Neural progenitor cell (in vitro differentiated cells): ENCODE measurements around the gene CISD1. TPM values are rescaled to one million over a fixed set of nuclear protein-coding genes. Genes with fewer than 3 reads are reported as not detected.

ENCODE experiments used
- DNase-seq: peaks from one replicate; pipeline ENCODE4 v3.0.0-alpha.2; 2016; ENCODE audit warnings: low spot score
- H2AFZ ChIP-seq: fragments of 200-600 bp; sonication (generic); replicated peaks from 2 replicates; pipeline ENCODE4 v1.6.1; 2016; ENCODE audit warnings: antibody characterized with exemption
- H3F3A ChIP-seq: fragments of 200-600 bp; sonication (generic); 2 replicates; pipeline ENCODE4 v1.6.1; 2016; ENCODE audit warnings: antibody characterized with exemption, low read depth
- H3K27ac ChIP-seq: fragments of 200-600 bp; sonication (generic); 2 replicates; pipeline ENCODE4 v1.5.1; 2016; ENCODE audit warnings: mild to moderate bottlenecking
- H3K27me3 ChIP-seq: fragments of 200-600 bp; sonication (generic); 2 replicates; pipeline ENCODE4 v1.6.1; 2016; ENCODE audit warnings: mild to moderate bottlenecking, moderate library complexity
- H3K36me3 ChIP-seq: fragments of 200-600 bp; sonication (generic); 2 replicates; pipeline ENCODE4 v1.5.1; 2016
- H3K4me1 ChIP-seq: fragments of 200-600 bp; sonication (generic); 2 replicates; pipeline ENCODE4 v1.6.1; 2016; ENCODE audit warnings: mixed run types
- H3K4me2 ChIP-seq: fragments of 200-600 bp; sonication (generic); 2 replicates; pipeline ENCODE4 v1.6.1; 2016
- H3K4me3 ChIP-seq: fragments of 200-600 bp; sonication (generic); 2 replicates; pipeline ENCODE4 v1.5.1; 2016
- H3K79me2 ChIP-seq: fragments of 200-600 bp; sonication (generic); 2 replicates; pipeline ENCODE4 v1.6.1; 2016; ENCODE audit warnings: low read depth
- H3K9ac ChIP-seq: fragments of 200-600 bp; sonication (generic); 2 replicates; pipeline ENCODE4 v1.6.1; 2016
- H3K9me3 ChIP-seq: fragments of 200-600 bp; sonication (generic); 2 replicates; pipeline ENCODE4 v1.5.1; 2016; ENCODE audit warnings: low read depth
- H4K20me1 ChIP-seq: fragments of 200-600 bp; sonication (generic); 2 replicates; pipeline ENCODE4 v1.6.1; 2016; ENCODE audit warnings: low read depth
- H3K27ac Mint-ChIP-seq: 3 replicates; pipeline ENCODE4 v1.8.0; 2021; ENCODE audit warnings: mixed read lengths
- H3K27me3 Mint-ChIP-seq: 2 replicates; pipeline ENCODE4 v1.8.0; 2022; ENCODE audit warnings: low read depth, mild to moderate bottlenecking, inconsistent platforms, moderate library complexity, mixed read lengths; ENCODE audit not compliant: insufficient read depth
- H3K36me3 Mint-ChIP-seq: 3 replicates; pipeline ENCODE4 v1.8.0; 2021; ENCODE audit warnings: mixed read lengths
- H3K4me1 Mint-ChIP-seq: 3 replicates; pipeline ENCODE4 v1.8.0; 2021; ENCODE audit warnings: mixed read lengths
- H3K4me3 Mint-ChIP-seq: 3 replicates; pipeline ENCODE4 v1.8.0; 2021; ENCODE audit warnings: mild to moderate bottlenecking, moderate library complexity, mixed read lengths
- H3K9me3 Mint-ChIP-seq: 3 replicates; pipeline ENCODE4 v1.8.0; 2020; ENCODE audit warnings: mixed read lengths
- EZH2 ChIP-seq: fragments of 200-600 bp; sonication (generic); IDR thresholded peaks from 2 replicates; pipeline ENCODE4 v1.6.1; 2017; ENCODE audit warnings: antibody characterized with exemption, mild to moderate bottlenecking, moderate library complexity
- EZH2phosphoT487 ChIP-seq: fragments of 200-600 bp; sonication (generic); IDR thresholded peaks from 2 replicates; pipeline ENCODE4 v1.6.1; 2017; ENCODE audit warnings: antibody characterized with exemption
- total RNA-seq: library from RNA; depleted of rRNA; stranded (reverse); fragments of >200 nt; gene quantifications from 2 replicates; pipeline ENCODE4 v1.2.3, GENCODE V29; 2015; ENCODE audit warnings: low replicate concordance
- TF ChIP-seq, protein P1 (sequence below): fragments of 200-600 bp; sonication (generic); IDR thresholded peaks from 2 replicates; pipeline ENCODE4 v1.5.1; 2017; ENCODE audit warnings: antibody characterized with exemption, mild to moderate bottlenecking

CISD1 gene
- total RNA-seq, 1 donor from 2014 or later, result 27.6 TPM

DNA sequence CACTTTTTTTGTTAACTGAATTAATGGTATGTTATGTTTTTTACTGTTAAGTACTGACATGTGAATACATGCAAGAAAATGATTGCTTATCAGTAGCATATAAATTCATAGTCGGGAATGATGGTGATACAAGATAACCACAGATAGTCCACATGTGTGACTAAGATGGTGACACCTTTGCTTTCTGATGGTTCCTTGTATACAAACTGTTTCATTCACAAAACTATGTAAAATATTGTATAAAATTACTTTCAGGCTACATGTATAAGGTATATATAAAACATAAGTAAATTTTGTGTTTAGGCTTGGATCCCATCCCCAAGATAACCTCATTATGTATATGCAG, 10.0 kb downstream of the CISD1 start:
- no peak overlapping the region for H2AFZ ChIP-seq
- no peaks in the 10 kb centered on the region for H3K9me3 ChIP-seq
- H3K27ac Mint-ChIP-seq, result no peak overlapping the region
- TF ChIP-seq EZH2phosphoT487, result no peak
- TF ChIP-seq, protein P1, sequence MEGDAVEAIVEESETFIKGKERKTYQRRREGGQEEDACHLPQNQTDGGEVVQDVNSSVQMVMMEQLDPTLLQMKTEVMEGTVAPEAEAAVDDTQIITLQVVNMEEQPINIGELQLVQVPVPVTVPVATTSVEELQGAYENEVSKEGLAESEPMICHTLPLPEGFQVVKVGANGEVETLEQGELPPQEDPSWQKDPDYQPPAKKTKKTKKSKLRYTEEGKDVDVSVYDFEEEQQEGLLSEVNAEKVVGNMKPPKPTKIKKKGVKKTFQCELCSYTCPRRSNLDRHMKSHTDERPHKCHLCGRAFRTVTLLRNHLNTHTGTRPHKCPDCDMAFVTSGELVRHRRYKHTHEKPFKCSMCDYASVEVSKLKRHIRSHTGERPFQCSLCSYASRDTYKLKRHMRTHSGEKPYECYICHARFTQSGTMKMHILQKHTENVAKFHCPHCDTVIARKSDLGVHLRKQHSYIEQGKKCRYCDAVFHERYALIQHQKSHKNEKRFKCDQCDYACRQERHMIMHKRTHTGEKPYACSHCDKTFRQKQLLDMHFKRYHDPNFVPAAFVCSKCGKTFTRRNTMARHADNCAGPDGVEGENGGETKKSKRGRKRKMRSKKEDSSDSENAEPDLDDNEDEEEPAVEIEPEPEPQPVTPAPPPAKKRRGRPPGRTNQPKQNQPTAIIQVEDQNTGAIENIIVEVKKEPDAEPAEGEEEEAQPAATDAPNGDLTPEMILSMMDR, result no peak
- TF ChIP-seq EZH2, result no peak
- H3K4me3 ChIP-seq, result no peak overlapping the region
- H3K4me1 Mint-ChIP-seq, result peaks cover 9% of the 10 kb centered on the region
- H3K27ac ChIP-seq, result no peak overlapping the region
- peaks cover 6% of the 10 kb centered on the region for H3K4me1 ChIP-seq
- no peaks in the 10 kb centered on the region for H3K36me3 ChIP-seq
- H4K20me1 ChIP-seq, result no peaks in the 10 kb centered on the region
- H3F3A ChIP-seq, result no peaks in the 10 kb centered on the region
- DNase-seq, result no peak
- H3K4me3 Mint-ChIP-seq, result no peak overlapping the region
- H3K4me2 ChIP-seq, result no peak overlapping the region
- peaks cover under 1% of the 10 kb centered on the region for H3K79me2 ChIP-seq
- no peaks in the 10 kb centered on the region for H3K27me3 ChIP-seq
- H3K27me3 Mint-ChIP-seq, result no peaks in the 10 kb centered on the region
- no peaks in the 10 kb centered on the region for H3K9me3 Mint-ChIP-seq
- H3K9ac ChIP-seq, result no peak overlapping the region
- H3K36me3 Mint-ChIP-seq, result peaks cover 4% of the 10 kb centered on the region

DNA sequence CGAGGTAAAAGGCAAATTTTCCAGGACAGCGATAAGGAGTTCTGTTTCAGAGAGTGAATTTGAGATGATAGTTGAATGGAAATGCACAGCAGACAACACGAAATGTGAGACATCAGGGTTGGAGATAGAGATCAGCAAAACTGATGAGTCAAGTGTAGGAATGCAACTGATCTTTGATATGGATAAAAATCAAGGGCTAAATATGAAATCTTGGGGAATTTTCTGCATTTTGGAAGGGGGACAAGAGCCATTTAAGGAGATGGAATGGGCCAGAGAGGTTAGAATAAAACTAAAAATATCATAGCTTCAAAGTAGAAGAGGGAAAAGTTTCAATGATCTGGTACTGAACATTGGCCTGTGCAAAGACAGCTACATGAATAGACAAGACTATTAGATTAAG, 11.5 kb downstream of the CISD1 start:
- H3K79me2 ChIP-seq, result no peaks in the 10 kb centered on the region
- no peak overlapping the region for H3K4me3 ChIP-seq
- no peaks in the 10 kb centered on the region for H3F3A ChIP-seq
- DNase-seq, result no peak
- no peaks in the 10 kb centered on the region for H3K27me3 ChIP-seq
- H3K9me3 Mint-ChIP-seq, result no peaks in the 10 kb centered on the region
- peaks cover 6% of the 10 kb centered on the region for H3K4me1 ChIP-seq
- H3K9me3 ChIP-seq, result no peaks in the 10 kb centered on the region
- H3K36me3 ChIP-seq, result no peaks in the 10 kb centered on the region
- peaks cover 4% of the 10 kb centered on the region for H3K36me3 Mint-ChIP-seq
- TF ChIP-seq, protein P1, result no peak
- TF ChIP-seq EZH2phosphoT487, result no peak
- no peak for TF ChIP-seq EZH2
- H3K4me1 Mint-ChIP-seq, result peaks cover 6% of the 10 kb centered on the region
- H2AFZ ChIP-seq, result no peak overlapping the region
- no peak overlapping the region for H3K4me3 Mint-ChIP-seq
- no peak overlapping the region for H3K4me2 ChIP-seq
- no peaks in the 10 kb centered on the region for H4K20me1 ChIP-seq
- no peak overlapping the region for H3K27ac ChIP-seq
- no peaks in the 10 kb centered on the region for H3K27me3 Mint-ChIP-seq
- no peak overlapping the region for H3K9ac ChIP-seq
- no peak overlapping the region for H3K27ac Mint-ChIP-seq

- H3K4me3 Mint-ChIP-seq, result no peak overlapping the region
- H3K4me1 Mint-ChIP-seq, result no peaks in the 10 kb centered on the region
- DNase-seq, result no peak
- Histone ChIP-seq H3K79me2 (no peaks in the 10 kb centered on the region), H3K9me3 (no peaks in the 10 kb centered on the region), H2AFZ (no peak overlapping the region), H3K4me1 (peaks cover under 1% of the 10 kb centered on the region), H3K27ac (no peak overlapping the region), H3K4me2 (no peak overlapping the region), H3K36me3 (no peaks in the 10 kb centered on the region), H3K9ac (no peak overlapping the region), H3K27me3 (no peaks in the 10 kb centered on the region), H4K20me1 (no peaks in the 10 kb centered on the region), H3F3A (no peaks in the 10 kb centered on the region), H3K4me3 (no peak overlapping the region)
- TF ChIP-seq EZH2 (no peak), EZH2phosphoT487 (no peak)
- TF ChIP-seq, protein P1, result no peak
- no peaks in the 10 kb centered on the region for H3K9me3 Mint-ChIP-seq
- no peaks in the 10 kb centered on the region for H3K27me3 Mint-ChIP-seq
- H3K27ac Mint-ChIP-seq, result no peak overlapping the region
- H3K36me3 Mint-ChIP-seq, result peaks cover 4% of the 10 kb centered on the region
Measured at GRCh38 chr10:58281092-58281752, 12.3 kb downstream of the CISD1 start.
